Tibial nerve (tissue), 3 donors: Measurements from ENCODE around the gene CGB7.

Source experiments
- CTCF ChIP-seq, 5 experiments: fragments of 200-600 bp in 3 of 5; fragments of 450-650 bp in 2 of 5; sonication (generic) in 3 of 5; IDR thresholded peaks; one replicate each; pipeline ENCODE4 v1.5.1; 2016 to 2019; ENCODE audit warnings: antibody characterized with exemption in 5 of 5, mild to moderate bottlenecking in 3 of 5, moderate library complexity in 2 of 5
- POLR2A ChIP-seq, 2 donors: fragments of 450-650 bp; IDR thresholded peaks; one replicate each; pipeline ENCODE4 v1.6.1; 2017; ENCODE audit warnings: antibody characterized with exemption in 2 of 2, mild to moderate bottlenecking in 2 of 2, moderate library complexity in 2 of 2

GRCh38 chr19:49056101-49056901 lies 1.2 kb downstream of the CGB7 start:
- TF ChIP-seq CTCF (IDR thresholded peaks at IDR 0.05) (peak in 4 of 5 experiments; percentile 26 to 35 (median 32)), POLR2A (IDR thresholded peaks at IDR 0.05) (no peak)
